ENCODE results near the gene LRSAM1.

DNA sequence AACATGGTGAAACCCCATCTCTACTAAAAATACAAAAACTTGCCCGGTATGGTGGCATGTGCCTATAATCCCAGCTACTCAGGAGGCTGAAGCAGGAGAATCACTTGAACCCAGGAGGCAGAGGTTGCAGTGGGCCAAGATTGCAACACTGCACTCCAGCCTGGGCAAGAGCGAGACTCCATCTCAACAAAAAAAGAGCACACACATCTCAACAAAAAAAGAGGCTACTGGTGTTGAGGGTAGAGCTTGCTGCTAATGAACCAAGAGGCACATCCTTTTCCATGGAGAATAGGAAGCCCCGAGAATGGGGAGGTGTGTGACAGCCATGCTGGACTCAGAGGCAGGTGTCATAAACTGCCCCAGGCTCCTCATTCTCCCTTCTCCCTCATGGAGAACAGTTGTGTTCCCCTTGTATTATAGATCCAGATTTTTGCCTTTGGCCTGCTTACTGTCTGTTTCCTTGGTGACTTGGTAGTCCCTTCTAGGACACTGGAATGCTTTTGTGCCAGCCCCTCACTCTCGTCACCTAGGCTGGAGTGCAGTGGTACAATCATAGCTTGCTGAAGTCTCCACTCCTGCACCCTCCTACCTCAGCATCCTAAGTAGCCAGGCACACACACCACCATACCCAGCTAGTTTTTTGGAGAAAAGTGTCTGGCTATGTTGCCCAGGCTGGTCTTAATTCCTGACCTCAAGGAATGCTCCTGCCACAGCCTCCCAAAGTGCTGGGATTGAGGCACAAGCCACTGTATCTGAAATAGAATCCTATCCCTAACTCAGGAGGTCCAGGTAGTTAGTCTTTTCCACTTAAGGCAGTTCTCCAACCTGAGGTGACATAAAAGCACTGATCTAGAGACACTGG is 5.2 kb upstream of the LRSAM1 start:
- TF ChIP-seq ZNF408 (CRISPR knock-in tag; IDR thresholded peaks at IDR 0.05; ENCODE audit: low read depth) = no peak
- no peak for TF ChIP-seq MTA3 (IDR thresholded peaks at IDR 0.05; ENCODE audit: borderline replicate concordance)

All from K562 (cell line).